GM12875 (cell line): Measurements from ENCODE around the gene TSPAN19.

Source experiments
- H3K4me3 ChIP-seq: one replicate; pipeline ENCODE4 v1.5.1; 2011; ENCODE audit warnings: low read depth, low read length, control low read depth
- CTCF ChIP-seq: IDR thresholded peaks from 2 replicates; pipeline ENCODE4 v1.5.1; 2011; ENCODE audit warnings: low read depth, mild to moderate bottlenecking, control low read depth, inconsistent platforms, low read length, moderate library complexity, borderline replicate concordance; ENCODE audit not compliant: insufficient read depth

TSPAN19 gene

GRCh38 chr12:85059594-85059993 is 23.5 kb upstream of the TSPAN19 start:
- no peak overlapping the region for H3K4me3 ChIP-seq
- TF ChIP-seq CTCF: no peak

- no peak overlapping the region for H3K4me3 ChIP-seq
- TF ChIP-seq CTCF: no peak
Measured at GRCh38 chr12:85058339-85058738, 22.3 kb upstream of the TSPAN19 start.

- H3K4me3 ChIP-seq: no peak overlapping the region
- TF ChIP-seq CTCF: peak; percentile 60
Measured at GRCh38 chr12:85057370-85057963, 21.4 kb upstream of the TSPAN19 start.

- H3K4me3 ChIP-seq: no peak overlapping the region
Measured at GRCh38 chr12:85043829-85044228, 7.8 kb upstream of the TSPAN19 start.

GRCh38 chr12:85041395-85041794 is 5.3 kb upstream of the TSPAN19 start:
- no peak for TF ChIP-seq CTCF
- no peak overlapping the region for H3K4me3 ChIP-seq

More at GRCh38 chr12:85043829-85044228, 7.8 kb upstream of the TSPAN19 start:
- TF ChIP-seq CTCF: no peak

GRCh38 chr12:85036733-85037132 is 656 bp upstream of the TSPAN19 start:
- H3K4me3 ChIP-seq: no peak overlapping the region

More at GRCh38 chr12:85036733-85037132, 656 bp upstream of the TSPAN19 start:
- TF ChIP-seq CTCF: no peak
